Progenitor cell of endocrine pancreas (in vitro differentiated cells): ENCODE results near the gene HMOX2. TPM values are rescaled to one million over a fixed set of nuclear protein-coding genes. Genes with fewer than 3 reads are reported as not detected.

Source experiments
- DNase-seq: peaks from one replicate; pipeline ENCODE4 v3.0.0; 2021; ENCODE audit warnings: low spot score; ENCODE audit not compliant: unreplicated experiment
- H3K27ac Mint-ChIP-seq: 2 replicates; pipeline ENCODE4 v1.8.0; 2021; ENCODE audit warnings: mild to moderate bottlenecking, moderate library complexity, mixed read lengths
- H3K27me3 Mint-ChIP-seq: 2 replicates; pipeline ENCODE4 v1.8.0; 2021; ENCODE audit warnings: mixed read lengths
- H3K36me3 Mint-ChIP-seq: 2 replicates; pipeline ENCODE4 v1.8.0; 2022; ENCODE audit warnings: mixed read lengths; ENCODE audit not compliant: insufficient read depth
- H3K4me1 Mint-ChIP-seq: 2 replicates; pipeline ENCODE4 v1.8.0; 2021; ENCODE audit warnings: low read depth, mixed read lengths
- H3K4me3 Mint-ChIP-seq: 2 replicates; pipeline ENCODE4 v1.8.0; 2021; ENCODE audit warnings: low read depth, mild to moderate bottlenecking, moderate library complexity, mixed read lengths
- H3K9me3 Mint-ChIP-seq: 2 replicates; pipeline ENCODE4 v1.8.0; 2021; ENCODE audit warnings: low read depth, mixed read lengths
- total RNA-seq: library from RNA; stranded (reverse); gene quantifications from 2 replicates; pipeline ENCODE4 v1.2.1, GENCODE V29; 2021
- TF ChIP-seq, protein P1 (sequence below): fragments of 200-600 bp; sonication (generic); IDR thresholded peaks from one replicate; pipeline ENCODE4 v1.5.0; 2021; ENCODE audit warnings: antibody characterized with exemption, mild to moderate bottlenecking; ENCODE audit not compliant: unreplicated experiment

The HMOX2 gene
- total RNA-seq, 1 donor from 2014 or later, result 30.1 TPM

DNA sequence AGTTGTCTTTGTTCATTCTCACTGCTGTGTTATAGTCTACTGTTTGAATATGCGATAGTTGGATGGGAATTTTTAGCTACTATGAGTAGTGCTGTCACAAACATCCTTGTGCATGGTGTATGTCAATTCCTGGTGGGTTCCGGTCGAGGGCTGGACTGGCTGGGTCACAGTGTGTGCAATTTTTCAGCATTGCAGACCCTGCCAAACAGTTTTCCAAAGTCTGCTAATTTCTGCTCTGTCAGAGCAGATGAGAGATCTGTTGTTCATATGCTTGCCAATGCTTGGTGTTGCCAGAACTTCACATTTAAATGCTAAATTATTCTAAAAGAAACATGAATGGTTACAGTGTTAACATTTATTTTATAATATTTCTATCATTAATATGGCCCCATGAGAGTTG is 76.3 kb downstream of the HMOX2 start:
- TF ChIP-seq, protein P1, sequence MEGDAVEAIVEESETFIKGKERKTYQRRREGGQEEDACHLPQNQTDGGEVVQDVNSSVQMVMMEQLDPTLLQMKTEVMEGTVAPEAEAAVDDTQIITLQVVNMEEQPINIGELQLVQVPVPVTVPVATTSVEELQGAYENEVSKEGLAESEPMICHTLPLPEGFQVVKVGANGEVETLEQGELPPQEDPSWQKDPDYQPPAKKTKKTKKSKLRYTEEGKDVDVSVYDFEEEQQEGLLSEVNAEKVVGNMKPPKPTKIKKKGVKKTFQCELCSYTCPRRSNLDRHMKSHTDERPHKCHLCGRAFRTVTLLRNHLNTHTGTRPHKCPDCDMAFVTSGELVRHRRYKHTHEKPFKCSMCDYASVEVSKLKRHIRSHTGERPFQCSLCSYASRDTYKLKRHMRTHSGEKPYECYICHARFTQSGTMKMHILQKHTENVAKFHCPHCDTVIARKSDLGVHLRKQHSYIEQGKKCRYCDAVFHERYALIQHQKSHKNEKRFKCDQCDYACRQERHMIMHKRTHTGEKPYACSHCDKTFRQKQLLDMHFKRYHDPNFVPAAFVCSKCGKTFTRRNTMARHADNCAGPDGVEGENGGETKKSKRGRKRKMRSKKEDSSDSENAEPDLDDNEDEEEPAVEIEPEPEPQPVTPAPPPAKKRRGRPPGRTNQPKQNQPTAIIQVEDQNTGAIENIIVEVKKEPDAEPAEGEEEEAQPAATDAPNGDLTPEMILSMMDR, result no peak
- DNase-seq, result no peak
- no peaks in the 10 kb centered on the region for H3K27me3 Mint-ChIP-seq
- no peaks in the 10 kb centered on the region for H3K9me3 Mint-ChIP-seq
- H3K36me3 Mint-ChIP-seq, result no peaks in the 10 kb centered on the region
- H3K4me1 Mint-ChIP-seq, result no peaks in the 10 kb centered on the region
- no peak overlapping the region for H3K4me3 Mint-ChIP-seq
- no peak overlapping the region for H3K27ac Mint-ChIP-seq

DNA sequence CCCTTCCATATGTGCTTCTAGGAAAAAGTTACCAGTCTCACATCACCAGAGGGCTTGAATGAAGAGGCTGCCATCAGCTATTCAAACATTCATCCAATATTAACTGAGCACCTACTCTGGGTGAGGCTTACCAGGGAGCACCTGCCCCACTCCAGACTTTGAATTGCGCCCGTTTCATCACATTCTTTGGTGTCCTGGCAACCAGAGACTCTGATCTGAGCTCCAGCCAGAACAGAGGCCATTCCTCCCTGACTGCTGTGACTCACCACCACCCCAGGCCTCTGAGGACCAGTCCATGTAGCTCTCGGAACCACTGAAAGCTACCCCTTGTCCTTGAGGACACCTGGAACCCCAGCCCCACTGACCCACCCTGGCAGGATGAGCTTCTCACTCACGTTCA is 79.9 kb downstream of the HMOX2 start, which contains the start of gene C16orf96:
TSS of gene C16orf96 (plus strand) at position 229 of the 400 bp plus-strand sequence. CDS start at position 379, 150 bp downstream.
- TF ChIP-seq, protein P1, result no peak
- H3K9me3 Mint-ChIP-seq, result no peaks in the 10 kb centered on the region
- H3K4me1 Mint-ChIP-seq, result no peaks in the 10 kb centered on the region
- no peaks in the 10 kb centered on the region for H3K36me3 Mint-ChIP-seq
- H3K27me3 Mint-ChIP-seq, result no peaks in the 10 kb centered on the region
- DNase-seq, result no peak
- no peak within 1 kb of the TSS for H3K4me3 Mint-ChIP-seq
- H3K27ac Mint-ChIP-seq, result no peak within 1 kb of the TSS

DNA sequence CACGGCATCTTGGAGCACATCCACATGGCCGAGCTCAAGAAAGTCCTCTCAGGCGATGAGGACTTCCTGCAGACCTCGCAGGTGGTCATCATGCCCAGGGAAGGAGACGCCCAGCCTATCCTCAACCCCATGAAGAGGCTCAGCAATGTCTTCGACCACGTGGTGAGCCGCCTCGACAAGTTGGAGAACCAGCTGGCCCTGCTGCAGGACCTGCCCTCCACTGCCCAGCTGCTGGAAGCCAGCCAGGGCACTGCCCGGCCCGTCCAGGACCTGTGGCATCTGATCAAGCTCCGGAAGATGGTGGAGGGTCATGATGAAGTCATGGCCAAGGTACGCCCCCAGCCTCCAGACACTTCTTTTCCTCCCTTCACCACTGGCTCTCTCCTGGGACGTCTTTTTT is 80.4 kb downstream of the HMOX2 start:
- DNase-seq, result no peak
- H3K4me1 Mint-ChIP-seq, result no peaks in the 10 kb centered on the region
- TF ChIP-seq, protein P1, result no peak
- H3K9me3 Mint-ChIP-seq, result no peaks in the 10 kb centered on the region
- no peak overlapping the region for H3K27ac Mint-ChIP-seq
- no peak overlapping the region for H3K4me3 Mint-ChIP-seq
- no peaks in the 10 kb centered on the region for H3K27me3 Mint-ChIP-seq
- H3K36me3 Mint-ChIP-seq, result no peaks in the 10 kb centered on the region

DNA sequence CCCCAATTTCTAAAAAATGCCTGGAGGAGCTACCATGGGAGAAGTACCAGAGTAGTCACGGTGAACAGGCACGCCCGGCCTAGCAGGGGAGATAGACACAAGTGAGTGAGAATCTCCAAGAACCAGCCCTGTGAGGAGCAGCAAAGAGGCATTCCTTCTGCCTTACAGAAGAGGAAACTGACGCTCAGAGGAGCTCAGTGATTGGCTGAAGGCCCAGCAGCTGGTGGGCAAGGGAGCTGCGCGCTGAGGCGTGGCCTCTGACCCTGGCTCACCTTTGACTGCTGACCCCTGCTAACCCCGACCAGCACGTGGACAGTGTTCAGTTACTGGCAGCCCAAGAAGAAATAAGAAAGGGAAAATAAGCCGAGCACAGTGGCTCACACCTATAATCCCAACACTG is 81.8 kb downstream of the HMOX2 start:
- Mint-ChIP-seq H3K4me3 (no peak overlapping the region), H3K4me1 (no peaks in the 10 kb centered on the region), H3K9me3 (no peaks in the 10 kb centered on the region), H3K36me3 (no peaks in the 10 kb centered on the region), H3K27me3 (no peaks in the 10 kb centered on the region), H3K27ac (no peak overlapping the region)
- TF ChIP-seq, protein P1, result no peak
- no peak for DNase-seq

Other genes starting within 250 kb of the HMOX2 start
- gene SRL, start 234.3 kb upstream of the HMOX2 start, total RNA-seq, result 0.09 TPM in 1 of 2 replicates, not detected in the other
- gene TFAP4, start 203.4 kb upstream of the HMOX2 start, total RNA-seq, result 22.9 and 29.0 TPM in 2 replicates
- 22.2 and 23.2 TPM in 2 replicates for gene GLIS2, start 160.3 kb upstream of the HMOX2 start, total RNA-seq
- gene PAM16, start 125.1 kb upstream of the HMOX2 start, total RNA-seq, result 33.5 and 36.7 TPM in 2 replicates
- gene VASN, start 104.5 kb upstream of the HMOX2 start, total RNA-seq, result 3.8 and 4.0 TPM in 2 replicates
- 25.7 and 35.2 TPM in 2 replicates for gene CORO7, start 59.8 kb upstream of the HMOX2 start, total RNA-seq
- 38.8 and 42.3 TPM in 2 replicates for gene DNAJA3, start 50.5 kb upstream of the HMOX2 start, total RNA-seq
- 47.1 and 48.7 TPM in 2 replicates for gene NMRAL1, start 1.8 kb upstream of the HMOX2 start, total RNA-seq
- gene CDIP1, start 62.4 kb downstream of the HMOX2 start, total RNA-seq, result 30.2 and 31.8 TPM in 2 replicates
- 1.2 and 1.7 TPM in 2 replicates for gene C16orf96, start 79.9 kb downstream of the HMOX2 start, total RNA-seq
- 39.0 and 39.4 TPM in 2 replicates for gene UBALD1, start 138.5 kb downstream of the HMOX2 start, total RNA-seq
- gene MGRN1, start 148.4 kb downstream of the HMOX2 start, total RNA-seq, result 104 and 105 TPM in 2 replicates
- 39.4 and 41.8 TPM in 2 replicates for gene NUDT16L1, start 217.2 kb downstream of the HMOX2 start, total RNA-seq